ENCODE data around the gene EPM2AIP1. TPM values are rescaled to one million over a fixed set of nuclear protein-coding genes. Genes with fewer than 3 reads are reported as not detected.

Gene EPM2AIP1
- total RNA-seq, 1 donor from 2014 or later: 15.3 TPM

DNA sequence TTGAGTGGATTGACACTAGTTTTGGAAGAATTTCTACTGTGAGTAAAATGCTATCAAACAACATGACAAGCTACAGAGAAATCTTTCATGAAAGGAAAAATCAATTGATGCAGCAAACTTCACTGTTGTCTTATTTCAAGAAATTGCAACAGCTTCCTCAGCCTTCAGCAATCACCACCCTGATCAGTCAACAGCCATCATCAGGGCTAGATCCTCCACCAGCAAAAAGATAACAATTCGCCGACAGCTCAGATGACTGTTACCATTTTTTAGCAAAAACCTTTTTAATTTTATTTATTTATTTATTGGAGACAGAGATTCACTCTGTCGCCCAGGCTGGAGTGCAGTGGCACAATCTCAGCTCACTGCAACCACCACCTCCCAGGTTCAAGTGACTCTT is 44.4 kb upstream of the EPM2AIP1 start:
- no peaks in the 10 kb centered on the region for H3K27me3 Mint-ChIP-seq (ENCODE audit: unreplicated experiment)
- DNase-seq (ENCODE audit: low spot score): no peak
- TF ChIP-seq CTCF (IDR thresholded peaks at IDR 0.05; ENCODE audit: unreplicated experiment): no peak
- no peak overlapping the region for H3K4me3 Mint-ChIP-seq (ENCODE audit: unreplicated experiment)
- H3K9me3 Mint-ChIP-seq (ENCODE audit: unreplicated experiment): no peaks in the 10 kb centered on the region
- H3K36me3 Mint-ChIP-seq (ENCODE audit: low read depth, unreplicated experiment): peaks cover 54% of the 10 kb centered on the region
- no peaks in the 10 kb centered on the region for H3K4me1 Mint-ChIP-seq (ENCODE audit: unreplicated experiment)
- no peak overlapping the region for H3K27ac Mint-ChIP-seq (ENCODE audit: unreplicated experiment)

DNA sequence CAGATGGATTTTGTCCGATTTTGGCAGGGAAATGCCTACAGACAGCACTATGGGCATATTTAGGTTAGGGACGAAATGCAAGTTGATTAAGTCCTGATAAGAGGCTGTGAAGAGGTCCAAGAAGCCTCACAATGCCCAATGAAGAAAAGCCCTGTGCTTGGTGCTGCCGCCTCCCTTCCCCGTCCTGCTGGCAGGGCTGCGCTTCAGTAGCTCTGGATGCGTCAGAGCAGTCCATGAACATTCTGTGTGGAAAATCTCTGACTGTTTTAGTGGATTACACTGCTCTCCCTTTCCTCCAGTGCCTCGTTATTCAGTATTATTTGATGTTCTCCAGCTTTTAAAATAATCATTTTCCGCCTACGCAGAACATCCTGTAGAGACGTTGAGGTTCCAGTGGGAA is 40.0 kb upstream of the EPM2AIP1 start:
- no peak for DNase-seq (ENCODE audit: low spot score)
- TF ChIP-seq CTCF (IDR thresholded peaks at IDR 0.05; ENCODE audit: unreplicated experiment): no peak
- Mint-ChIP-seq H3K27ac (ENCODE audit: unreplicated experiment) (no peak overlapping the region), H3K9me3 (ENCODE audit: unreplicated experiment) (no peaks in the 10 kb centered on the region), H3K36me3 (ENCODE audit: low read depth, unreplicated experiment) (peaks cover 45% of the 10 kb centered on the region), H3K4me1 (ENCODE audit: unreplicated experiment) (no peaks in the 10 kb centered on the region), H3K4me3 (ENCODE audit: unreplicated experiment) (no peak overlapping the region), H3K27me3 (ENCODE audit: unreplicated experiment) (no peaks in the 10 kb centered on the region)

DNA sequence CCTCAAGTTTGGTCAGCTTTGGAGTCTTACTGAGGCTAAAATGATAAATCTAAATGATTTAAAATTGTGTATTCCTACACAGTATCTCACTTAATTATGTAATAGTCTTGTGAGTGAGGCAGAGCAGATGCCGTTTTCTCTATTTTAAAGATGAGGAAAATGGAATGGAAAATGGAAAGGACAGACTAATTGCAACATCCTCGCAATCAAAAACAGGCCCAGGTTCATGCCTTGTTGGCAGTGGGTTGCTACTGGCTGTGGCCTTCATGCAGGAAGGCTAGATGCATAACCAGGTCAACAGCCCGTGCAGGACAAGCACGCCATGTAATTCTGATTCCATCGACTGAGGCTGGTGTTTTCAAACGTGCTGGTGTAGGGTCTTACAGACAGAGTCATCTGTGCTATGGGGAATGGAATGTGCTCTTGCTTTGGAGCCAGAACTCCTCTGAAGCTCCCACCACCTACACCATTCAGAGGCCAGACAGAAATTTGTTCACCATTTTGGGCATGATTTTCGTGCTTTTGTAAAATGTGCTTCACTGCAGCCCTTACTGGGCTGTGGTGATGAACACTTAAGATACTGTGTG is 38.3 kb upstream of the EPM2AIP1 start:
- Mint-ChIP-seq H3K27me3 (ENCODE audit: unreplicated experiment) (no peaks in the 10 kb centered on the region), H3K36me3 (ENCODE audit: low read depth, unreplicated experiment) (peaks cover 42% of the 10 kb centered on the region)
- no peak for DNase-seq (ENCODE audit: low spot score)

DNA sequence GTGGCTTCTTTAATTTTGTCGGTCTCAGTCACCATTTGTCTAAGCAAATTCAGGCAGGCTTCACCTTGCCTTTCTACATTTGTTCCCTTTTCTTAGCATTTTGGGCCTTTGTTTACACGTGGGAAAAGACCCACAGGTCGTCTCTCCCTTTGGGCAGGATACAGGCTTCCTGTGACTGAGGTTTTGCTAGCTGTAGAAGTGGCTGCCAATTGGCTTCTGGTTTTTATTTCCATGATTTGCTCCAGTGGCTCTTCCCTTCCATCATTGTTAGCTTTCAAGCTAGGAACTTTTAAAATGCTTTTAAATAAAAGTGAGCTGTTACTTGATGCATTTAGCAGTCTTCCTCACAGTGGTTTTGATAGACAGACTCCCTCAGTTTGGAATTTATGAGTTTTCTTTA is 37.7 kb upstream of the EPM2AIP1 start:
- Mint-ChIP-seq H3K27ac (ENCODE audit: unreplicated experiment) (no peak overlapping the region), H3K36me3 (ENCODE audit: low read depth, unreplicated experiment) (peaks cover 40% of the 10 kb centered on the region), H3K27me3 (ENCODE audit: unreplicated experiment) (no peaks in the 10 kb centered on the region), H3K4me3 (ENCODE audit: unreplicated experiment) (no peak overlapping the region), H3K9me3 (ENCODE audit: unreplicated experiment) (no peaks in the 10 kb centered on the region), H3K4me1 (ENCODE audit: unreplicated experiment) (no peaks in the 10 kb centered on the region)
- TF ChIP-seq CTCF (IDR thresholded peaks at IDR 0.05; ENCODE audit: unreplicated experiment): no peak
- DNase-seq (ENCODE audit: low spot score): no peak

More for the DNA sequence above, 38.3 kb upstream of the EPM2AIP1 start:
- H3K9me3 Mint-ChIP-seq (ENCODE audit: unreplicated experiment): no peaks in the 10 kb centered on the region
- TF ChIP-seq CTCF (IDR thresholded peaks at IDR 0.05; ENCODE audit: unreplicated experiment): no peak
- no peaks in the 10 kb centered on the region for H3K4me1 Mint-ChIP-seq (ENCODE audit: unreplicated experiment)
- H3K4me3 Mint-ChIP-seq (ENCODE audit: unreplicated experiment): no peak overlapping the region
- H3K27ac Mint-ChIP-seq (ENCODE audit: unreplicated experiment): no peak overlapping the region

DNA sequence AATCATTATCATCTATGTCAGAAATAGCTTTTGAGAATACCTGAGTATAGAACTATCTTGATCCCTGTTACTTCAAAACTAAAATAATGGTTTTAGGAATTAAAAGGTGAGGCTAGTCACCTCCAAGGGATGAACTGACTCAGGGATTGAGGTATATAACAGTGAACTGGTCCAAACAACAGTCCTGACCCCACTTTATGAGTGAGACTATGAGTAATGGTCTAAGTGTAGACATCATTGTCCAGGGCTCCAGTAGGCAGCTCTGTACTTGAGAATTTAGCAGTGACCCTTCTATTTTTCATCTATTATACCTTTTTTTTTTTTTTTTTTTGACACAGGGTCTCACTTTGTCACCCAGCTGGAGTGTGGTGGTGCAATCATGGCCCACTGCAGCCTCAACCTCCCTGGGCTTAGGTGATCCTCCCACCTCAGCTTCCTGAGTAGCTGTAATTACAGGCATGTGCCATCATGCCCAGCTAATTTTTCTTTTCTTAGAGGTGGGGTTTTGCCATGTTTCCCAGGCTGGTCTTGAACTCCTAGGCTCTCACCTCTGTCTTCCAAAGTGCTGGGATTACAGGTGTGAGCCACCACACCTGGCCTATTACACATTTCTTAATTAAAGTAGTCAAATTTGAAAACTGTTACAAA is 36.7 kb upstream of the EPM2AIP1 start:
- H3K9me3 Mint-ChIP-seq (ENCODE audit: unreplicated experiment): no peaks in the 10 kb centered on the region
- H3K27me3 Mint-ChIP-seq (ENCODE audit: unreplicated experiment): no peaks in the 10 kb centered on the region
- H3K36me3 Mint-ChIP-seq (ENCODE audit: low read depth, unreplicated experiment): peaks cover 35% of the 10 kb centered on the region
- no peak for DNase-seq (ENCODE audit: low spot score)
- H3K27ac Mint-ChIP-seq (ENCODE audit: unreplicated experiment): no peak overlapping the region
- no peak for TF ChIP-seq CTCF (IDR thresholded peaks at IDR 0.05; ENCODE audit: unreplicated experiment)
- no peaks in the 10 kb centered on the region for H3K4me1 Mint-ChIP-seq (ENCODE audit: unreplicated experiment)
- H3K4me3 Mint-ChIP-seq (ENCODE audit: unreplicated experiment): no peak overlapping the region
